B cell (primary cell): ENCODE results near the gene BID. TPM values are rescaled to one million over a fixed set of nuclear protein-coding genes. Genes with fewer than 3 reads are reported as not detected.
A peak's percentile ranks its signal among the peaks of the same experiment; 100 is the strongest.

ENCODE experiments used
- ATAC-seq: fragments of 200-7000 bp; cut with Tn5 transposase; one replicate; pipeline ENCODE4 v1.10.0; 2021; ENCODE audit warnings: low read depth, mild to moderate bottlenecking, moderate number of reproducible peaks, moderate library complexity
- CTCF ChIA-PET: fragments of 350-600 bp; sonication (Branson Sonifier 250); formaldehyde crosslinking; loops from one replicate; lab custom pipeline; 2021; ENCODE audit warnings: antibody characterized with exemption, inconsistent platforms; lab: Charles Lee
- POLR2A ChIA-PET: fragments of 350-600 bp; sonication (Branson Sonifier 250); formaldehyde crosslinking; loops from one replicate; lab custom pipeline; 2021; ENCODE audit warnings: antibody characterized with exemption; lab: Charles Lee
- DNase-seq: peaks from one replicate; pipeline ENCODE4 v3.0.0; 2013
- H2AFZ ChIP-seq: 2 replicates; pipeline ENCODE4 v1.6.1; 2012; ENCODE audit warnings: mild to moderate bottlenecking, low read depth, low read length; ENCODE audit not compliant: insufficient read depth, poor library complexity, severe bottlenecking
- H3K27ac ChIP-seq, 2 donors: 1 replicate in 1 of 2; 2 replicates in 1 of 2; pipeline ENCODE4 v1.5.1; 2012 to 2013; ENCODE audit warnings: low read length in 2 of 2, mild to moderate bottlenecking in 2 of 2, moderate library complexity in 1 of 2
- H3K27me3 ChIP-seq, 4 experiments: fragments of 200-600 bp in 1 of 4; sonication (generic) in 1 of 4; replicated peaks in 1 of 4; 1 replicate in 2 of 4; 2 replicates in 2 of 4; pipeline versions ENCODE4 v1.6.1 to v1.7.0; 2013 to 2016; ENCODE audit warnings: low read length in 3 of 4, mild to moderate bottlenecking in 2 of 4, mixed read lengths in 1 of 4, moderate library complexity in 1 of 4; ENCODE audit not compliant: insufficient read depth in 4 of 4, control insufficient read depth in 3 of 4; ENCODE audit errors: control extremely low read depth in 1 of 4
- H3K36me3 ChIP-seq, 2 experiments: replicated peaks in 1 of 2; 1 replicate in 1 of 2; 2 replicates in 1 of 2; pipeline versions ENCODE4 v1.6.1 to v1.7.1; 2013; ENCODE audit warnings: low read length in 1 of 2; ENCODE audit not compliant: insufficient read depth in 2 of 2, control insufficient read depth in 1 of 2; ENCODE audit errors: control extremely low read depth in 1 of 2, extremely low read depth in 1 of 2
- H3K4me1 ChIP-seq, 2 donors: fragments of 200-600 bp in 1 of 2; sonication (generic) in 1 of 2; 1 replicate in 1 of 2; 2 replicates in 1 of 2; pipeline versions ENCODE4 v1.5.1 to v1.6.1; 2013 to 2017; ENCODE audit warnings: low read length in 2 of 2; ENCODE audit not compliant: control insufficient read depth in 2 of 2, insufficient read depth in 2 of 2
- H3K4me2 ChIP-seq: replicated peaks from 2 replicates; pipeline ENCODE3; 2012; ENCODE audit warnings: mild to moderate bottlenecking, low read depth, low read length; ENCODE audit not compliant: poor library complexity, severe bottlenecking
- H3K4me3 ChIP-seq, 5 experiments: fragments of 200-600 bp in 1 of 5; sonication (generic) in 1 of 5; 1 replicate in 3 of 5; 2 replicates in 2 of 5; pipeline versions ENCODE4 v1.5.1 to v1.7.0; 2011 to 2016; ENCODE audit warnings: low read length in 4 of 5, mild to moderate bottlenecking in 4 of 5, low read depth in 2 of 5, control low read depth in 1 of 5, moderate library complexity in 1 of 5; ENCODE audit not compliant: insufficient read depth in 1 of 5; ENCODE audit errors: control extremely low read depth in 1 of 5, extremely low read depth in 1 of 5
- H3K79me2 ChIP-seq: fragments of 200-600 bp; sonication (generic); one replicate; pipeline ENCODE4 v1.6.0; 2016; ENCODE audit warnings: low read length; ENCODE audit not compliant: control insufficient read depth, insufficient read depth
- H3K9ac ChIP-seq: fragments of 200-600 bp; sonication (generic); 2 replicates; pipeline ENCODE4 v1.6.1; 2017; ENCODE audit warnings: mild to moderate bottlenecking, low read length, moderate library complexity
- H3K9me3 ChIP-seq, 3 donors: one replicate each; pipeline versions ENCODE4 v1.6.1 to v1.7.1; 2013; ENCODE audit warnings: low read length in 2 of 3; ENCODE audit not compliant: control insufficient read depth in 2 of 3, insufficient read depth in 1 of 3; ENCODE audit errors: control extremely low read depth in 1 of 3
- H4K20me1 ChIP-seq: 2 replicates; pipeline ENCODE4 v1.6.0; 2012; ENCODE audit warnings: mild to moderate bottlenecking, low read length; ENCODE audit not compliant: insufficient read depth, control insufficient read depth, poor library complexity, severe bottlenecking
- H3K27ac Mint-ChIP-seq: one replicate; pipeline ENCODE4 v1.8.0; 2021; ENCODE audit warnings: mixed read lengths
- H3K27me3 Mint-ChIP-seq: one replicate; pipeline ENCODE4 v1.8.0; 2021; ENCODE audit warnings: mixed read lengths
- H3K4me1 Mint-ChIP-seq: one replicate; pipeline ENCODE4 v1.8.0; 2021; ENCODE audit warnings: mixed read lengths
- H3K4me3 Mint-ChIP-seq: one replicate; pipeline ENCODE4 v1.8.0; 2021; ENCODE audit warnings: mixed read lengths
- H3K9me3 Mint-ChIP-seq: one replicate; pipeline ENCODE4 v1.8.0; 2022; ENCODE audit warnings: mixed read lengths; ENCODE audit not compliant: insufficient read depth
- CTCF ChIP-seq: fragments of 200-600 bp; IDR thresholded peaks from one replicate; pipeline ENCODE4 v1.8.0; 2022; ENCODE audit warnings: antibody characterized with exemption, mild to moderate bottlenecking
- EZH2 ChIP-seq: IDR thresholded peaks from 2 replicates; pipeline ENCODE4 v1.6.1; 2012; ENCODE audit warnings: borderline replicate concordance, low read depth, mild to moderate bottlenecking, moderate library complexity, low read length; ENCODE audit not compliant: insufficient read depth, poor library complexity, severe bottlenecking
- WGBS: methylation state at CpG from one replicate; pipeline ENCODE4 v1.1.5; 2013; ENCODE audit warnings: missing lambda C conversion rate; ENCODE audit not compliant: insufficient coverage; 5-methylcytosine and 5-hydroxymethylcytosine counted together
- intact Hi-C: fragments of 100-400 bp; cut with micrococcal nuclease; formaldehyde crosslinking; loops from one replicate; pipeline ENCODE4 v1.10.0; 2022
- polyA plus RNA-seq: library from polyadenylated mRNA; depleted of rRNA; stranded (reverse); fragments of >200 nt; gene quantifications from 2 replicates; pipeline ENCODE4 v1.2.3, GENCODE V29; 2012
- total RNA-seq, 2 donors: library from RNA; stranded (reverse); fragments of 120-200 nt in 1 of 2; gene quantifications; 1 replicate in 1 of 2; 2 replicates in 1 of 2; pipeline versions ENCODE4 v1.2.3 to v1.2.4, GENCODE V29; 2013 to 2022

BID gene
- total and polyA plus RNA-seq, 2 donors (not counting 1 experiment from before 2014, with no cell fraction given) = 17.5 to 23.3 TPM

- Mint-ChIP-seq H3K27me3 (no peaks in the 10 kb centered on the region), H3K9me3 (no peaks in the 10 kb centered on the region), H3K4me1 (peaks cover 8% of the 10 kb centered on the region), H3K4me3 (no peak overlapping the region), H3K27ac (peak overlapping the region; percentile 26)
- Histone ChIP-seq H3K4me1 (peaks cover 0 to 6% of the 10 kb centered on the region in 2 donors), H3K4me3 (no peak overlapping the region), H3K79me2 (peaks cover 17% of the 10 kb centered on the region), H3K36me3 (peaks cover 3 to 30% of the 10 kb centered on the region in 2 experiments), H2AFZ (no peak overlapping the region), H3K27ac (no peak overlapping the region), H3K27me3 (no peaks in the 10 kb centered on the region), H3K4me2 (no peak overlapping the region), H3K9me3 (no peaks in the 10 kb centered on the region), H4K20me1 (no peaks in the 10 kb centered on the region), H3K9ac (no peak overlapping the region)
- ATAC-seq = peak; percentile 94
- intact Hi-C loops = loop anchor here (1.0 kb wide), 4 partner anchors 39 to 334 kb away; no protein-coding TSS in a partner anchor
- peak; percentile 85 for DNase-seq
- WGBS = 74% methylated on average over 9 of the region's 9 CpGs
- POLR2A ChIA-PET = interaction anchor here (0.6 to 1.0 kb wide), 5 partner anchors 31 to 583 kb away, joined by 3 to 11 read pairs (median 5); no protein-coding TSS in a partner anchor
- TF ChIP-seq CTCF (peak; percentile 75), EZH2 (no peak)
- CTCF ChIA-PET = interaction anchor here (0.7 to 6.7 kb wide), 30 partner anchors 9 to 667 kb away, joined by 3 to 109 read pairs (median 5); partner anchors contain the start of genes BCL2L13, PEX26 and SLC25A18
These were observed 31.8 kb downstream of the BID start for GRCh38 chr22:17742527-17742902.

GRCh38 chr22:17741866-17742526, 32.3 kb downstream of the BID start:
- 86% methylated on average over 15 of the region's 18 CpGs for WGBS
- no peak overlapping the region for H3K27ac Mint-ChIP-seq
- Histone ChIP-seq H3K27me3 (no peaks in the 10 kb centered on the region), H3K4me1 (peaks cover 0 to 6% of the 10 kb centered on the region in 2 donors), H3K4me3 (no peak overlapping the region), H3K9ac (no peak overlapping the region), H3K4me2 (no peak overlapping the region), H3K9me3 (no peaks in the 10 kb centered on the region), H4K20me1 (no peaks in the 10 kb centered on the region), H3K79me2 (peaks cover 17% of the 10 kb centered on the region), H3K27ac (no peak overlapping the region), H2AFZ (no peak overlapping the region), H3K36me3 (peaks cover 3 to 32% of the 10 kb centered on the region in 2 experiments)
- intact Hi-C loops = loop anchor here (1.0 kb wide), 4 partner anchors 39 to 334 kb away; no protein-coding TSS in a partner anchor
- H3K9me3 Mint-ChIP-seq = no peaks in the 10 kb centered on the region
- no peak for TF ChIP-seq EZH2
- TF ChIP-seq CTCF = no peak
- H3K27me3 Mint-ChIP-seq = no peaks in the 10 kb centered on the region
- POLR2A ChIA-PET = interaction anchor here (0.6 to 1.0 kb wide), 5 partner anchors 31 to 582 kb away, joined by 3 to 11 read pairs (median 5); no protein-coding TSS in a partner anchor
- DNase-seq = no peak
- peaks cover 8% of the 10 kb centered on the region for H3K4me1 Mint-ChIP-seq
- ATAC-seq = peak; percentile 18
- H3K4me3 Mint-ChIP-seq = no peak overlapping the region
- CTCF ChIA-PET = interaction anchor here (0.6 to 6.7 kb wide), 34 partner anchors 8 to 335 kb away, joined by 3 to 109 read pairs (median 5); partner anchors contain the start of genes BCL2L13, PEX26 and SLC25A18
